AG04449 (cell line): ENCODE results near the gene C11orf24.

Experiments used
- CTCF ChIA-PET: fragments of 350-600 bp; formaldehyde crosslinking; extraction: SDS; loops from one replicate; lab custom pipeline; 2021; ENCODE audit warnings: antibody characterized with exemption; lab: Yijun Ruan, JAX
- POLR2A ChIA-PET: fragments of 400-600, 350-600 bp; formaldehyde crosslinking; extraction: SDS; loops from one replicate; lab custom pipeline; 2020; ENCODE audit warnings: antibody characterized with exemption, inconsistent platforms; lab: Yijun Ruan, JAX
- DNase-seq: peaks from one replicate; pipeline ENCODE4 v3.0.0-alpha.2; 2010; ENCODE audit warnings: low read depth, low spot score
- H3K4me3 ChIP-seq: 2 replicates; pipeline ENCODE4 v1.5.1; 2011; ENCODE audit warnings: low read depth, mild to moderate bottlenecking, control low read depth, low read length
- TF ChIP-seq, protein P1 (sequence below): IDR thresholded peaks from one replicate; pipeline ENCODE4 v1.5.1; 2011; ENCODE audit warnings: mild to moderate bottlenecking, moderate library complexity, low read length, control low read depth, inconsistent platforms; ENCODE audit not compliant: insufficient read depth; ENCODE audit errors: missing control alignments

Gene C11orf24

DNA sequence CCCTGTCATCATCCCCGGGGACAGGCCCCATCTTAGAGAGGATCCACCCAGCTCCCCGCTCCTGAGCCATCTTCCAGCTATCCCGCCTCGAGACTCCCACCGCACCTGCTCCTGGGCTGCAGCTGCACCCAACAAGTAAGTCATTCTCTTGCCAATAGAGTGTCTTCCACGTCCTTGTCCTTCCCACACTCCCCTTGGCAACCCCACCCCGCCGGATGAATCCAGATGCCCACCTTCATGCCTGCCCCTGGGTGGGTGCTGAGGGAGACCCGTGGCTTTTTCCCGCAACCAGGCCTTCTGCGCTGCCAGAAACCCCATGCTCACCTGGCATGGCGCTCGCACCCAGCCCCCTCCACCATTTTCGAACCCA is 11.1 kb upstream of the C11orf24 start:
- ChIA-PET CTCF (interaction anchor here (1.2 kb wide), 1 partner anchor 15 kb away, joined by 9 read pairs; no protein-coding TSS in a partner anchor), POLR2A (no interaction called here)
- DNase-seq, result no peak
- H3K4me3 ChIP-seq, result no peak overlapping the region
- TF ChIP-seq, protein P1, sequence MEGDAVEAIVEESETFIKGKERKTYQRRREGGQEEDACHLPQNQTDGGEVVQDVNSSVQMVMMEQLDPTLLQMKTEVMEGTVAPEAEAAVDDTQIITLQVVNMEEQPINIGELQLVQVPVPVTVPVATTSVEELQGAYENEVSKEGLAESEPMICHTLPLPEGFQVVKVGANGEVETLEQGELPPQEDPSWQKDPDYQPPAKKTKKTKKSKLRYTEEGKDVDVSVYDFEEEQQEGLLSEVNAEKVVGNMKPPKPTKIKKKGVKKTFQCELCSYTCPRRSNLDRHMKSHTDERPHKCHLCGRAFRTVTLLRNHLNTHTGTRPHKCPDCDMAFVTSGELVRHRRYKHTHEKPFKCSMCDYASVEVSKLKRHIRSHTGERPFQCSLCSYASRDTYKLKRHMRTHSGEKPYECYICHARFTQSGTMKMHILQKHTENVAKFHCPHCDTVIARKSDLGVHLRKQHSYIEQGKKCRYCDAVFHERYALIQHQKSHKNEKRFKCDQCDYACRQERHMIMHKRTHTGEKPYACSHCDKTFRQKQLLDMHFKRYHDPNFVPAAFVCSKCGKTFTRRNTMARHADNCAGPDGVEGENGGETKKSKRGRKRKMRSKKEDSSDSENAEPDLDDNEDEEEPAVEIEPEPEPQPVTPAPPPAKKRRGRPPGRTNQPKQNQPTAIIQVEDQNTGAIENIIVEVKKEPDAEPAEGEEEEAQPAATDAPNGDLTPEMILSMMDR, result no peak

DNA sequence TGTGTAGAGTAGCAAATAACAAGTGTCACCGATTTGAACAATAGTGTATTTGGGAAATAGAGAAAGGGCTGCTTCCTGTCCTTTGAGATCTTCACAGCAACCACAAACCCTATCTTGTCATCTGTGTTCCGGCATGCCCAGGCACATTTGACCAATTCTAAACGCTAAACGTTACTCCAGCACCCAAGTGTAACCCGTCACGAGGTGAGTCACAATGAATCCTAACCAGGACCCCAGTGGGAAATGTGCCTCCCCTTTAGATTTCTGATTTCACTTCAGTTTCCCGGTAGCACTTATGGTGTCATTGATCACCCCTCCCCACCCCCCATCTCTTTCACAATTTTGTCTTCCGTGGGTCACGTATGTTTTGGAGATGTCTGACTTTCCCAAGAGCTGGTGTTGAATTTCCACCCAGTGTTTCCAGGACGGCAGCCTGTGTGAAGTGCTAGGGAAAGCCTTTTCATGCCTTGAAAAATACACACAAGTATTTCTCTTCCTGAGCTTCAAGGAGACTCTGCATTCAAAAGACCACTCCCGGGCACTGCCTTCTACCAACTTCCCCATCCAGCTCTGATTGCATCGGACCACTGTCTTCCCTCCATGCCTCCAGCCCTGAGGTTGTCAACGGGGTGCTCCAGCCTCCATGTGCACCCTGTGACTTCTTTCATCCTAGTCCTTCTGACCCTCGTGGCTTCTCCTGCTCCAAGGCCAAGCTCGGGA is 10.5 kb upstream of the C11orf24 start:
- POLR2A ChIA-PET, result no interaction called here
- DNase-seq, result no peak
- TF ChIP-seq, protein P1, result no peak
- CTCF ChIA-PET, result interaction anchor here (1.2 kb wide), 1 partner anchor 15 kb away, joined by 9 read pairs; no protein-coding TSS in a partner anchor
- H3K4me3 ChIP-seq, result no peak overlapping the region

DNA sequence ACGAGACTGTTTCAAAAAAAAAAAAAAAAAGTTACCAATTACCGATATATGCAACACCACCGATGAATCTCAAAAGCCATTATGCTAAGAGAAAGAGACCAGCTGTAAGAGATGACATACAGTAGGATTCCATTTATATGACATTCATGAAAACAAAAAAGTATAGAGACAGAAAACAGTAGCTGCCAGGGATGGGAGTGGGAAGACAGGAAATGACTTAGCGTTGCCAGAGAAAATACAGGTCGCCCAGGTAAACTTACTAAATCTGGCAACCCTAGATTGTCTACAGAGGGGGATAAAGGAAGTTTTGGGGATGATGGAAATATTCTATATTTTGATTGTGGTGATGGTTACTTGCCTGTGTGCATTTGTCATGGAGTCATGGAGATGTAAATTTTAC is 7.9 kb upstream of the C11orf24 start:
- ChIA-PET POLR2A (interaction anchor here (0.6 to 0.7 kb wide), 2 partner anchors 10 to 126 kb away, joined by 3 read pairs; no protein-coding TSS in a partner anchor), CTCF (interaction anchor here (1.5 to 3.6 kb wide), 2 partner anchors 18 to 23 kb away, joined by 5 to 25 read pairs; no protein-coding TSS in a partner anchor)
- DNase-seq, result no peak
- TF ChIP-seq, protein P1, result no peak
- no peak overlapping the region for H3K4me3 ChIP-seq

DNA sequence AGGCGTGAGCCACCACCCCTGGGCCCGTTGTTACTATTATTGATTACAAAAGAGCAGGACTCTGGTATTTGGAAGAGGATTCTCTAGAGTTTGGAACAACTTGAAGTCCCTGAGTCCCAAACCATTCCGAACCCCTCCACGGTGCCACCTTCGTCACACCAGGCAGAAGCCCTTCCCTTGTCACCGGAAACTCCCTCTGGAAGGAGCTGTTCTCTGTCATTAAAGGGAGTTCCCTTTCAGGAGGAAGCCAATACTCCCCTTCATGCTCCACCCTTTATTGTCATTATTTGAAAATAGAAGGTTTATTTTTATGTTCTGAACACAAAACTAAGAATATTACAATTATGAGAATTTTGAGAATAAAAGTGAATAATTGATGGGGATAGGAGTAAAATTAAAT is 5.1 kb upstream of the C11orf24 start:
- ChIA-PET CTCF (interaction anchor here (1.0 to 3.6 kb wide), 2 partner anchors 13 to 21 kb away, joined by 3 to 25 read pairs; no protein-coding TSS in a partner anchor), POLR2A (no interaction called here)
- TF ChIP-seq, protein P1, result no peak
- no peak overlapping the region for H3K4me3 ChIP-seq
- DNase-seq, result no peak

DNA sequence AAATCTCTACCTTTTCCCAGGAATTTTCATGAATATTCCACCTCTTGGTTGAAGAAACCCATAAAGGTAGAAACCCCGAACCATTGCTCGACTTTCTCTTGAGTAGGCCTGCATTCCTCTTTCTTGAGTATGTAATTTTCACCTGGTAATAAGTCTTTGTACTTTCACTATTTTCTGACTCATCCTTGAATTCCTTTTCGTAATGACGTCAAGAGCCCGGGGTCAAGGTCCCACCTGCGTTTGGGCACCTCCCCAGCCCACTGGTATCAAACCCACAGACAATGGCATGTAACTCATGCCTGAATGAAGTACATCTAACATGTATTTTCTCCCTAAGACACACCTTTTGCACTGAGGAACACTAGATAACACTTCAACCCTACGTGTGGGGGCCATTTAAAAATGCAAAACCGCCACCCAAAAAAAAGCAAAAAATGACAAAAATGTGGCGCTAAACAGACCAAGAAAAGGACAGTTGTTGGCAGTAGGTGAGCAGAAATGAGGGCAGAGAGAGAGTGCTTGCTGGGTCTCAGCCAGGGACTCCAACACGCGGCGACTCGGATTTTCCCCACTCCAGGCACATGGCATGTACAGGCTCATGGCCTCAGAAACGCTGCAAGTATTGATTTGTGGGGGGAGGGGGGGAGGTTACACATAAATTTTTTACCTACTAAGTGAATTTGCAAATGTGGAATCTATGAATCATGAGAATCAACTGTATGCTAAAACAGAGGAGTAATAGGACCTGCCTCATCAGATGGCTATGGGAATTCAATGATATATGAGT is 4.1 kb upstream of the C11orf24 start:
- TF ChIP-seq, protein P1, result no peak
- no peak overlapping the region for H3K4me3 ChIP-seq
- ChIA-PET POLR2A (no interaction called here), CTCF (interaction anchor here (10.8 kb wide), 1 partner anchor 18 kb away, joined by 124 read pairs; no protein-coding TSS in a partner anchor)
- DNase-seq, result no peak

DNA sequence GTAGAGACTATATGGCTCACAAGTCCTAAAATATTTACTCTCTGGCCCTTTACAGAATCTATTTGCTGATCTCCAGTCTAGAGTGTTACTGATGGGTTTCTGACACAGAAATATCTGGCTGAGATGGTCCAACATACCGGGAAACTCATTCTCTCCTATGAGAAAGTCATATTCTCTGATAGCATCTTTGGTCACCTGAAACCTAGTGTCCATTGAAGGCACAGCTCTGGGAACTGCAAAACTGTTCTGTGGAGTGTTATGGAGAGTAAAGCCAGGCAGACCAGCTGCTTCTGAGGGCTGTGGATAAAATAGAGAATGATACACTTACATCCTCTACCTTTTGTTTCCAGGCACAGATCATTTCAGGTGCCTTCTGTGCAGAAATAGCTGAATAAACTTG is 2.5 kb upstream of the C11orf24 start:
- H3K4me3 ChIP-seq, result no peak overlapping the region
- TF ChIP-seq, protein P1, result no peak
- ChIA-PET POLR2A (no interaction called here), CTCF (interaction anchor here (6.0 to 10.8 kb wide), 2 partner anchors 17 to 24 kb away, joined by 71 to 124 read pairs; no protein-coding TSS in a partner anchor)
- no peak for DNase-seq
